ENCODE data around the gene VAC14. TPM values are rescaled to one million over a fixed set of nuclear protein-coding genes. Genes with fewer than 3 reads are reported as not detected.

VAC14 gene
- polyA plus RNA-seq, 1 of the 3 experiments (the other 2 are of a cell fraction): 33.2 TPM

DNA sequence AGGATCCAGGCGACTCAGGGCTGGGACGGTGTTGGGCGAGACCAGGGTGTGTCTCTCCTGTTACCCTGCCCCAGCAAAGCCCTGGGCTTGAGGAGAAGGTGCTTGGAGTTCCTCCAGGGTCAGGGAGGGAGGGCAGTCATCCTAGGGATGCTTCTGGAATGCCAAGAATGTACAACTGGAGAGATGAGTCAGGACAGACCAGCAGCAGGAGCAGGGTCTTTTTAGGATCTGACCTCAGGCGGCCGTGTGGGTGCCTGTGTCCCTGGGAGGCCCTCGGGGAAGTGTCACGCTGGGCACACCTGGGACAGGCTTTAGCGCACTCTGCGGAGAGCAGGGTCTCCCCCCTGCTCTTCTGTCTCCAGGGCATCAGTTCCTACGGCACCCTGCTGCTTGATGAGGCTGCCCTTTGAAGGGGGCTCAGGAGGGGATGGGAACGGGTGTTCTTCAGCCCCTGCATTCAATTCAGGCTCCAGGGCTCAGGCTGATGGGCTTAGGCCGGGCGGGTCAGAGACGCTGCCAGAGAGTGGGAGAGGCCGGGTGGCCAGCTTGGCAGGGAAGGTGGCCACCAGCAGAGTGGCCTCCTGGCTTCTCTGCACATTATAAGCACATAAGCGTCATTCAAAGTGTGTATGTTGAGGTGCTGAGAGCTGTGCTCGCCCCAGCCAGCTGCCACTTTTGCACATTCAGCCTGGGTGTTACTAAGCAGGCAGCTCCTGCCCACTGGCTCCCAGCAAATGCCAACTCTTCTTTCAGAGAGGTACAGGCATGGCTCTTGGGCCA lies 106.7 kb downstream of the VAC14 start (continued):
- TF ChIP-seq, protein P1, sequence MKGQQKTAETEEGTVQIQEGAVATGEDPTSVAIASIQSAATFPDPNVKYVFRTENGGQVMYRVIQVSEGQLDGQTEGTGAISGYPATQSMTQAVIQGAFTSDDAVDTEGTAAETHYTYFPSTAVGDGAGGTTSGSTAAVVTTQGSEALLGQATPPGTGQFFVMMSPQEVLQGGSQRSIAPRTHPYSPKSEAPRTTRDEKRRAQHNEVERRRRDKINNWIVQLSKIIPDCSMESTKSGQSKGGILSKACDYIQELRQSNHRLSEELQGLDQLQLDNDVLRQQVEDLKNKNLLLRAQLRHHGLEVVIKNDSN (IDR thresholded peaks at IDR 0.05; ENCODE audit: borderline replicate concordance, low read depth): no peak
- TF ChIP-seq GABPA (IDR thresholded peaks at IDR 0.05; ENCODE audit: low read depth) (no peak), TAF1 (IDR thresholded peaks at IDR 0.05; ENCODE audit: borderline replicate concordance, low read depth, low read length) (no peak), EZH2phosphoT487 (IDR thresholded peaks at IDR 0.05; ENCODE audit: borderline replicate concordance, low read depth) (no peak), TCF12 (IDR thresholded peaks at IDR 0.05) (peak; percentile 84)
- TF ChIP-seq, protein P2, sequence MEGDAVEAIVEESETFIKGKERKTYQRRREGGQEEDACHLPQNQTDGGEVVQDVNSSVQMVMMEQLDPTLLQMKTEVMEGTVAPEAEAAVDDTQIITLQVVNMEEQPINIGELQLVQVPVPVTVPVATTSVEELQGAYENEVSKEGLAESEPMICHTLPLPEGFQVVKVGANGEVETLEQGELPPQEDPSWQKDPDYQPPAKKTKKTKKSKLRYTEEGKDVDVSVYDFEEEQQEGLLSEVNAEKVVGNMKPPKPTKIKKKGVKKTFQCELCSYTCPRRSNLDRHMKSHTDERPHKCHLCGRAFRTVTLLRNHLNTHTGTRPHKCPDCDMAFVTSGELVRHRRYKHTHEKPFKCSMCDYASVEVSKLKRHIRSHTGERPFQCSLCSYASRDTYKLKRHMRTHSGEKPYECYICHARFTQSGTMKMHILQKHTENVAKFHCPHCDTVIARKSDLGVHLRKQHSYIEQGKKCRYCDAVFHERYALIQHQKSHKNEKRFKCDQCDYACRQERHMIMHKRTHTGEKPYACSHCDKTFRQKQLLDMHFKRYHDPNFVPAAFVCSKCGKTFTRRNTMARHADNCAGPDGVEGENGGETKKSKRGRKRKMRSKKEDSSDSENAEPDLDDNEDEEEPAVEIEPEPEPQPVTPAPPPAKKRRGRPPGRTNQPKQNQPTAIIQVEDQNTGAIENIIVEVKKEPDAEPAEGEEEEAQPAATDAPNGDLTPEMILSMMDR (IDR thresholded peaks at IDR 0.05): no peak
- TF ChIP-seq, protein P3, sequence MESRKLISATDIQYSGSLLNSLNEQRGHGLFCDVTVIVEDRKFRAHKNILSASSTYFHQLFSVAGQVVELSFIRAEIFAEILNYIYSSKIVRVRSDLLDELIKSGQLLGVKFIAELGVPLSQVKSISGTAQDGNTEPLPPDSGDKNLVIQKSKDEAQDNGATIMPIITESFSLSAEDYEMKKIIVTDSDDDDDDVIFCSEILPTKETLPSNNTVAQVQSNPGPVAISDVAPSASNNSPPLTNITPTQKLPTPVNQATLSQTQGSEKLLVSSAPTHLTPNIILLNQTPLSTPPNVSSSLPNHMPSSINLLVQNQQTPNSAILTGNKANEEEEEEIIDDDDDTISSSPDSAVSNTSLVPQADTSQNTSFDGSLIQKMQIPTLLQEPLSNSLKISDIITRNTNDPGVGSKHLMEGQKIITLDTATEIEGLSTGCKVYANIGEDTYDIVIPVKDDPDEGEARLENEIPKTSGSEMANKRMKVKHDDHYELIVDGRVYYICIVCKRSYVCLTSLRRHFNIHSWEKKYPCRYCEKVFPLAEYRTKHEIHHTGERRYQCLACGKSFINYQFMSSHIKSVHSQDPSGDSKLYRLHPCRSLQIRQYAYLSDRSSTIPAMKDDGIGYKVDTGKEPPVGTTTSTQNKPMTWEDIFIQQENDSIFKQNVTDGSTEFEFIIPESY (IDR thresholded peaks at IDR 0.05; ENCODE audit: borderline replicate concordance, low read depth): no peak

DNA sequence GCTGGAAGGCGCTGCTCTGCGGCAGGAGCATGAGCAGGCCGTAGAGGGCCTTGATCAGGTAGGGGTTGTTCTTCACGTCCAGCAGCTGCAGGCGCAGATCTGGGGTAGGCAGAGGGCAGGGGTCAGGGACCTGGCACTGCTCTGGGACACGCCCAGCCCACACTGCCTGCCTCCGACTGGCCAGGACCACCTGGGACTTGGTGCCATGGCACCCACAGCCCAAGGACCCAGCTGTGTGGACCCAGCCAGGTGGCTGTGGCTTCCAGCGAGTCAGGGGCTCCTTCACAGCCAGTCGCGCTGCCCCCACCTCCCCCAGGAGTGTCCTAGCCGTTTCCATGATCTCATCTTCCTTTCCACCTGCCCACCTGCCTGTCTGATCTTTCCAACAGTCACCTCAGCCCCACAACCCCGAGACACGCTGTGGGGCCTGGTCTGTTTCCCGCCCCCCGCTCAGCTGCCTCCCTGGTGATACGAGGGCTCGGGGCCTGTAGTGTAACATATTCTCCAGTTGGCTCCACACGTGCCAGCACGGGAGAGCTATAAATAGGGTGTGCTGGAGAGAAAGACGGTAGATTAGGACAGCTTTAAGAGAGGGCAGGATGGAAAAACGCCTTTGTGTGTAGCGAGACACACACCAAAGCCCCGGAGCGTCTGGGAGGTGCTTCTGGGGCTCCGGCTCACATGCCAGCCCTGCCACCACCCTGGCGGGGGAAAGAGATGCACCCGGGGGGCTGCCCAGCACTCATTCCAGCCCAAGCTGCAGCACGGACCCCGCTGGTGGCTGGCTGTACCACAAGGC lies 107.9 kb downstream of the VAC14 start:
- peaks cover 54 to 99% of the 10 kb centered on the region in 2 experiments for H3K4me1 ChIP-seq (ENCODE audit: control insufficient read depth in 1 of 2, insufficient read depth in 2 of 2, low read depth in 1 of 2, low read length in 1 of 2)
- DNase-seq: no peak
- ChIA-PET POLR2A (interaction anchor here (1.4 to 1.6 kb wide), 2 partner anchors 10 to 12 kb away, joined by 3 to 4 read pairs; no protein-coding TSS in a partner anchor), CTCF (interaction anchor here (1.0 to 2.3 kb wide), 4 partner anchors 9 to 78 kb away, joined by 3 to 12 read pairs (median 4); no protein-coding TSS in a partner anchor)
- no peaks in the 10 kb centered on the region for H3K36me3 ChIP-seq (replicated peaks in 1 of 2; ENCODE audit: control insufficient read depth in 1 of 2, insufficient read depth in 2 of 2, low read length in 1 of 2)
- no peaks in the 10 kb centered on the region for H3K9me3 ChIP-seq
- TF ChIP-seq RCOR1 (IDR thresholded peaks at IDR 0.05; ENCODE audit: low read length) (no peak), JUND (IDR thresholded peaks at IDR 0.05) (no peak), TEAD4 (IDR thresholded peaks at IDR 0.05; ENCODE audit: borderline replicate concordance, insufficient read depth) (no peak), TAF1 (IDR thresholded peaks at IDR 0.05; ENCODE audit: borderline replicate concordance, low read depth, low read length) (no peak), YY1 (IDR thresholded peaks at IDR 0.05; ENCODE audit: low read depth) (no peak), GABPA (IDR thresholded peaks at IDR 0.05; ENCODE audit: low read depth) (no peak), EP300 (IDR thresholded peaks at IDR 0.05; ENCODE audit: borderline replicate concordance in 1 of 2, low read depth in 1 of 2, low read length in 1 of 2) (no peak), EZH2phosphoT487 (IDR thresholded peaks at IDR 0.05; ENCODE audit: borderline replicate concordance, low read depth) (no peak)
- TF ChIP-seq, protein P2 (IDR thresholded peaks at IDR 0.05): no peak
- H3K4me3 ChIP-seq (ENCODE audit: low read depth in 2 of 2, low read length in 1 of 2): no peak overlapping the region
- peaks cover 12% of the 10 kb centered on the region for H3F3A ChIP-seq (replicated peaks; ENCODE audit: insufficient read depth)
- no peaks in the 10 kb centered on the region for H3K79me2 ChIP-seq (ENCODE audit: insufficient read depth)
- peak overlapping the region; percentile 74; the same call in 1 of the 2 replicates for H3K4me2 ChIP-seq
- H4K20me1 ChIP-seq (ENCODE audit: insufficient read depth): no peaks in the 10 kb centered on the region
- H2AFZ ChIP-seq (ENCODE audit: low read depth): no peak overlapping the region
- H3K27ac ChIP-seq (ENCODE audit: low read depth in 2 of 2, low read length in 1 of 2): peak overlapping the region; percentile 88 to 98
- no peaks in the 10 kb centered on the region for H3K9me2 ChIP-seq
- H3K27me3 ChIP-seq (ENCODE audit: insufficient read depth): no peaks in the 10 kb centered on the region
- peak overlapping the region; percentile 81 for H3K9ac ChIP-seq
- WGBS (ENCODE audit: low lambda C conversion rate): 83% methylated on average over 20 of the region's 29 CpGs

Data from SK-N-SH (cell line).